Inflammatory macrophage treated with lipopolysaccharide for 1 hour (primary cell): Measurements from ENCODE around the gene RBM20.

Experiments
- DNase-seq, 2 donors: peaks; one replicate each; pipeline ENCODE4 v3.0.0-alpha.2; 2020 to 2022

RBM20 gene

GRCh38 chr10:110880012-110880411 lies 235.9 kb downstream of the RBM20 start:
- DNase-seq: no peak

- DNase-seq: no peak
Observed at GRCh38 chr10:110881247-110881646, 237.1 kb downstream of the RBM20 start.

GRCh38 chr10:110881905-110882304 lies 237.8 kb downstream of the RBM20 start:
- DNase-seq: no peak

GRCh38 chr10:110883924-110884323 lies 239.8 kb downstream of the RBM20 start:
- DNase-seq: no peak

- DNase-seq: no peak
Observed at GRCh38 chr10:110885932-110886674, 242.0 kb downstream of the RBM20 start.

- DNase-seq: no peak
Observed at GRCh38 chr10:110887560-110887959, 243.4 kb downstream of the RBM20 start.
